ENCODE measurements around the gene RTN4R. TPM values are rescaled to one million over a fixed set of nuclear protein-coding genes. Genes with fewer than 3 reads are reported as not detected.

The RTN4R gene
- total RNA-seq, 1 donor from 2014 or later = 5.5 TPM

DNA sequence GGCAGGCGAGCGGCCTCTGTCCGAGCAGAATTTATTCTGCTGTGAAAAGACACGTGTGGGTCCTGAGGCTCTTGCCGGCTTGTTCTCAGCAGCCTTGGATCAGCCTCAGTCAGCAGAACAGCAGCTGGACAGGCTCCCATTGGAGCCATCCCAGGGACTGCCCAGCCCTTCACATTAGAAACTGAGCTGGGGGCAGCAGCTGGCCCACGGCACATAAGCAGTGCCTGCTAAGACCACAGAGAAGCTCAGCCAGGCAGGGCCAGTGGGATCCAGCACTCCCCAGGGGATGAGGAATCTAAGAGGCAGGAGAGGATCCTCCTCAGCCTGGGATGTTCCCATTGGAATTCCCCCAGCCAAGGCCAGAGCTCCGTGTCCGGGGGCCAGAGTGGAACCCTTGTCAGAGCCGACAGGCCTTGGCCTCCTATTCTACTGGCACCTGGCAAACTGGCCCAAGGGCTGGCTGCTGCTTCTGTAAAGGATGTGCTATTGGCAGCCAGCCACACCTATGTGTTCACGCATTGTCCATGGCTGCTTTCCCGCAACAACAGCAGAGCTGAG, 18.2 kb downstream of the RTN4R start:
- Mint-ChIP-seq H3K4me1 (ENCODE audit: low read depth) (peaks cover 2% of the 10 kb centered on the region), H3K9me3 (ENCODE audit: low read depth) (no peaks in the 10 kb centered on the region), H3K36me3 (ENCODE audit: low read depth) (no peaks in the 10 kb centered on the region), H3K4me3 (ENCODE audit: unreplicated experiment) (no peak overlapping the region), H3K27ac (ENCODE audit: unreplicated experiment) (no peak overlapping the region), H3K27me3 (ENCODE audit: low read depth) (no peaks in the 10 kb centered on the region)
- no peak for DNase-seq (ENCODE audit: low spot score)
- TF ChIP-seq, protein P1, sequence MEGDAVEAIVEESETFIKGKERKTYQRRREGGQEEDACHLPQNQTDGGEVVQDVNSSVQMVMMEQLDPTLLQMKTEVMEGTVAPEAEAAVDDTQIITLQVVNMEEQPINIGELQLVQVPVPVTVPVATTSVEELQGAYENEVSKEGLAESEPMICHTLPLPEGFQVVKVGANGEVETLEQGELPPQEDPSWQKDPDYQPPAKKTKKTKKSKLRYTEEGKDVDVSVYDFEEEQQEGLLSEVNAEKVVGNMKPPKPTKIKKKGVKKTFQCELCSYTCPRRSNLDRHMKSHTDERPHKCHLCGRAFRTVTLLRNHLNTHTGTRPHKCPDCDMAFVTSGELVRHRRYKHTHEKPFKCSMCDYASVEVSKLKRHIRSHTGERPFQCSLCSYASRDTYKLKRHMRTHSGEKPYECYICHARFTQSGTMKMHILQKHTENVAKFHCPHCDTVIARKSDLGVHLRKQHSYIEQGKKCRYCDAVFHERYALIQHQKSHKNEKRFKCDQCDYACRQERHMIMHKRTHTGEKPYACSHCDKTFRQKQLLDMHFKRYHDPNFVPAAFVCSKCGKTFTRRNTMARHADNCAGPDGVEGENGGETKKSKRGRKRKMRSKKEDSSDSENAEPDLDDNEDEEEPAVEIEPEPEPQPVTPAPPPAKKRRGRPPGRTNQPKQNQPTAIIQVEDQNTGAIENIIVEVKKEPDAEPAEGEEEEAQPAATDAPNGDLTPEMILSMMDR (IDR thresholded peaks at IDR 0.05) = no peak

DNA sequence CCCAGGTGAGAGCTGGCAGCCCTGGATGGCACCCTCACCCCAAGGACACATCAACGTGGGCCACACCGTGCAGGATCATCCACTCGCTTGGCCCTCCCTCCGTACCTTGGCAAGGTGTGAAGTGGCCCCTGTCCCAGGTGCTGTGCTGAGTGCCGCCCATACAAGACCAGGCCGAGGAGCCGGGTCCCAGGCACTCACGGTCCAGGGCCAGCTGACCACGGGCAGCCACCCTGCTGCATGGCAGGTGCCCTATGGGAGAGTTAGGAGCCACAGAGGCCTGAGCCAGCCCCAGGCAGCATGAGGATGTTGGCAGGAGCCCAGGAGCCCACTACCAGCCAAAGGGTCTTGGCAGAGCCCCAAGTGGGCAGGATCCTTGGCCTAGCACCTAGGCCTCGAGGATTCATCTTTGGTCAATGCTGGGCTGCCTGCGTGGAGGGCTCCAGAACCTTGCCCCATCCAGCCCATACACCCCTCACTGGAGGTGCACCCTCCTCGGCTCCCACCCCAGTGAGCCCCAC, 19.6 kb downstream of the RTN4R start:
- DNase-seq (ENCODE audit: low spot score) = no peak
- H3K9me3 Mint-ChIP-seq (ENCODE audit: low read depth) = no peaks in the 10 kb centered on the region
- TF ChIP-seq, protein P1 (IDR thresholded peaks at IDR 0.05) = no peak

DNA sequence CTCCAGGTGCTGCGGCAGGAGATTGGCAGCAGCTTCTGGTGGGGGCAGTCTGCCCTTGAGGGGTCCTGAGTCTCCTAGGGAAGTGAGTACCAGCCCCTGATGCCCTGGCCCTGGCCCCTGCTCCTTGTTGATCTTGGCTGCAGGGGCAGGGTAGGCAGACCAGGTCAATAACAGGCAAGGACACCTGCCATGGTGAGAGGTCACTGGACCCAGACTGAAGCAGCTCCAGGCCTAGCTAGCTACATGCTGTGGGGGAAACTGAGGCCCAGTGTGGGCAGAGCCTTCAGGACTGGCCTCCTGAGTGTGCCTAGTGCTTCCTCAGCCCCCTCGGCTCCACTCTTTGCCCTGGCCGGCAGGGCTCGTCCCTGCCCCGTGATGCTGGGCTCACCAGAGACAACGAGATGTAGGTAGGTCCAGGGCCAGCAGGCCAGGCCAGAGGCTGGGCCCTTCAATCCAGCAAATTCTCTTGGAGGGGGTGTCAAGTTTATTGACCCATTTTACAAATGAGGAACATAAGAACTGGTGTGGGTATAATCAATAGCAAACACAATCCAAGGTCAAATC, 20.4 kb downstream of the RTN4R start:
- Mint-ChIP-seq H3K27me3 (ENCODE audit: low read depth) (no peaks in the 10 kb centered on the region), H3K4me3 (ENCODE audit: unreplicated experiment) (no peak overlapping the region), H3K36me3 (ENCODE audit: low read depth) (no peaks in the 10 kb centered on the region), H3K27ac (ENCODE audit: unreplicated experiment) (no peak overlapping the region), H3K9me3 (ENCODE audit: low read depth) (no peaks in the 10 kb centered on the region), H3K4me1 (ENCODE audit: low read depth) (peaks cover 13% of the 10 kb centered on the region)
- TF ChIP-seq, protein P1 (IDR thresholded peaks at IDR 0.05) = no peak
- DNase-seq (ENCODE audit: low spot score) = no peak

More for the DNA sequence above, 19.6 kb downstream of the RTN4R start:
- no peaks in the 10 kb centered on the region for H3K36me3 Mint-ChIP-seq (ENCODE audit: low read depth)
- no peak overlapping the region for H3K27ac Mint-ChIP-seq (ENCODE audit: unreplicated experiment)
- no peaks in the 10 kb centered on the region for H3K27me3 Mint-ChIP-seq (ENCODE audit: low read depth)
- peaks cover 7% of the 10 kb centered on the region for H3K4me1 Mint-ChIP-seq (ENCODE audit: low read depth)
- H3K4me3 Mint-ChIP-seq (ENCODE audit: unreplicated experiment) = no peak overlapping the region

DNA sequence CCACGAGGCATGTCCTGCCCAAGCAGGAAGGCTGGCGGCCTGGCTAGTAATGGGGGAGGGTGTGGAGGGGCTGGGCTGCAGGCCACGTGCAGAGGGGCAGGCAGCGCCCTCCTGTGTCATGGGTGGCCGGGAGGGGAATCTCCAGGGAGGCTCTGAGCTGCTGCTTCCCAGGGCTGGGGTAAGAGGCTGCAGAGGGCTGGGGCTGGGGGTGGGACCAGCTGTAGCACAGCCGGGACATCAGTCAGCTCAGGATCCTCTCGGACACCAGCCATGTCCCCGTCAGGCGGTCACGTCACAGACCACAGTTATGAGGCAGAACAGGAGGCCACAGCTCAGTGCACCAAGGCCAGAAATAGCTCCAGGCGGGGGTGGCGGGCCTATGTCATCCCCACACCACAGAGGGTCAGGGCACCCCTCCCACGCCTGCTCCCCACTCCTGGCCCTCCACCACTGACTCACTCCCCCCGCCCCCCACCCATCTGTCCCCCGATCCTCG, 21.1 kb downstream of the RTN4R start:
- TF ChIP-seq, protein P1 (IDR thresholded peaks at IDR 0.05) = no peak
- Mint-ChIP-seq H3K36me3 (ENCODE audit: low read depth) (no peaks in the 10 kb centered on the region), H3K27me3 (ENCODE audit: low read depth) (no peaks in the 10 kb centered on the region), H3K4me1 (ENCODE audit: low read depth) (peaks cover 16% of the 10 kb centered on the region), H3K4me3 (ENCODE audit: unreplicated experiment) (no peak overlapping the region), H3K27ac (ENCODE audit: unreplicated experiment) (no peak overlapping the region), H3K9me3 (ENCODE audit: low read depth) (no peaks in the 10 kb centered on the region)
- no peak for DNase-seq (ENCODE audit: low spot score)

DNA sequence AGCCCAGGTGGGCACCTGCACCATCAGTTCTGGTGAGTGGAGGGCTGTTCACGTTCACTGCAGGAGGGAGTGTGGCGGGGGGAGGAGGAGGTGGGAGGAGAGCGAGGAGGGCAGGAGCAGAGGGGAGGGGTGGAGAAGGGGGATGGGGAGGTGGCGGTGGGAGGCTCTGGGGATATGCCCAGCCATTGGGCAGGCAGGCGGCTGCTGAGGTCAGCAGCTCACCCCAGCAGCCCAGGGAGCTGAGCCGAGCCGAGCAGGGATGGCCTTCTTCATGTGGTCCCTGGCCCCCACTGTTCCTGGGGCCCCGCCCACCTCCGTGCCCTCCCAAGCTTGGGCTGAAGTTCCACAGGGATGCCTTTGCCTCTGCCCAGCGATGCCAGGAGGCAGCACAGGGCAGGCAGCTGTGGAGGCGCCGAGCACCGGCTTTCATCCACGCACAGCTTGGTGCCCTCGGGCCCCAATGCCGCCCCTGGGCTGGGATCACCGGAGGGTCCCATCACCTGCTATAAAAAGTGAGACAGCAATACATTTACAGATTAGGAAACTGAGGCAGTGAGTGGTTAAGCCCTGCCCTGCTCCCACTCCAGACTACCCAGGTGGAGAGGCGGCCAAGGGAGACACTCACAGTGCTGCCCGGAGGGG, 21.6 kb downstream of the RTN4R start:
- DNase-seq (ENCODE audit: low spot score) = no peak
- Mint-ChIP-seq H3K4me3 (ENCODE audit: unreplicated experiment) (no peak overlapping the region), H3K27ac (ENCODE audit: unreplicated experiment) (no peak overlapping the region), H3K4me1 (ENCODE audit: low read depth) (peaks cover 16% of the 10 kb centered on the region), H3K36me3 (ENCODE audit: low read depth) (no peaks in the 10 kb centered on the region), H3K27me3 (ENCODE audit: low read depth) (no peaks in the 10 kb centered on the region), H3K9me3 (ENCODE audit: low read depth) (no peaks in the 10 kb centered on the region)
- TF ChIP-seq, protein P1 (IDR thresholded peaks at IDR 0.05) = no peak

Data from chondrocyte (in vitro differentiated cells).